Heart right ventricle (tissue), 16 donors: ENCODE results near the gene CNDP2. TPM values are rescaled to one million over a fixed set of nuclear protein-coding genes. Genes with fewer than 3 reads are reported as not detected.

Experiments used
- ATAC-seq, 8 donors: fragments of 200-7000 bp; cut with Tn5 transposase; one replicate each; pipeline ENCODE4 v1.9.1; 2020; ENCODE audit warnings: mild to moderate bottlenecking in 8 of 8, moderate library complexity in 8 of 8, moderate number of reproducible peaks in 1 of 8
- DNase-seq, 2 donors: peaks; one replicate each; pipeline ENCODE4 v3.0.0-alpha.2; 2020
- H3K27ac ChIP-seq, 10 donors: fragments of 200-600 bp; sonication (generic) in 2 of 10; one replicate each; pipeline versions ENCODE4 v1.5.0 to v1.8.0; 2020 to 2022; ENCODE audit warnings: mild to moderate bottlenecking in 3 of 10
- H3K27me3 ChIP-seq, 7 donors: fragments of 200-600 bp; one replicate each; pipeline ENCODE4 v1.8.0; 2021 to 2022; ENCODE audit warnings: mild to moderate bottlenecking in 2 of 7
- H3K36me3 ChIP-seq, 9 donors: fragments of 200-600 bp; sonication (generic) in 1 of 9; one replicate each; pipeline versions ENCODE4 v1.5.0 to v1.8.0; 2020 to 2022; ENCODE audit warnings: mild to moderate bottlenecking in 2 of 9
- H3K4me1 ChIP-seq, 9 donors: fragments of 200-600 bp; sonication (generic) in 1 of 9; one replicate each; pipeline versions ENCODE4 v1.5.0 to v1.8.0; 2020 to 2022; ENCODE audit warnings: mild to moderate bottlenecking in 4 of 9
- H3K4me3 ChIP-seq, 10 donors: fragments of 200-600 bp; sonication (generic) in 2 of 10; one replicate each; pipeline versions ENCODE4 v1.5.0 to v1.8.0; 2020 to 2022; ENCODE audit warnings: mild to moderate bottlenecking in 7 of 10, moderate library complexity in 2 of 10
- H3K9me3 ChIP-seq, 11 donors: fragments of 200-600 bp in 10 of 11; sonication (generic) in 2 of 11; one replicate each; pipeline versions ENCODE4 v1.5.0 to v1.8.0; 2013 to 2022; ENCODE audit warnings: mild to moderate bottlenecking in 2 of 11, control low read depth in 1 of 11, moderate library complexity in 1 of 11
- CTCF ChIP-seq, 9 donors: fragments of 200-600 bp; sonication (generic) in 2 of 9; IDR thresholded peaks; one replicate each; pipeline versions ENCODE4 v1.5.0 to v1.8.0; 2021 to 2022; ENCODE audit warnings: antibody characterized with exemption in 9 of 9, mild to moderate bottlenecking in 5 of 9, moderate library complexity in 1 of 9
- WGBS, 2 donors: extraction: QIAGEN DNeasy Blood & Tissue Kit; methylation state at CpG; one replicate each; pipeline ENCODE4 v1.1.7; 2013; ENCODE audit warnings: inconsistent platforms in 1 of 2; 5-methylcytosine and 5-hydroxymethylcytosine counted together
- intact Hi-C, 10 donors: fragments of 100-400 bp; cut with DNase I; formaldehyde crosslinking; loops; one replicate each; pipeline versions ENCODE4 v1.11.1 to v1.14.2; 2022
- polyA plus RNA-seq, 2 donors: library from polyadenylated mRNA; stranded (reverse); fragments of 200-250 nt; gene quantifications; one replicate each; pipeline ENCODE4 v1.2.3, GENCODE V29; 2013
- total RNA-seq, 10 donors: library from RNA; stranded (reverse); fragmentation: NEBNext Ultra II Directional in 3 of 10; extraction: Animal tissue kit (Norgen Biotek cat#: 25700) in 3 of 10; gene quantifications; one replicate each; pipeline versions ENCODE4 v1.2.1 to v1.2.4, GENCODE V29; 2021 to 2023
- donor health status: Arrhythmogenic right ventricular cardiomyopathy.
- donor health status: ischemic (EF 13 %, LVEDD 7.1; RV severe dilation, severe dysfunction).
- donor health status: healthy with polysubstance abuse.
- donor health status: DM: no; HTN: yes; CAD: no.
- donor health status: DM: no; HTN: no; CAD: no.
- donor health status: ischemic (EF 25% LVEDD 6.9; RV normal size, moderate dysfunction).
- donor health status: ischemic (EF 25% LVEDD 5.7; RV mildly dilated, moderate dysfunction).
- donor health status: healthy.
- donor health status: DM: yes; HTN: yes; CAD: no.
- donor health status: Ischemic cardiomyopathy.
- donor health status: ischemic (EF 35%, LVEDD 5.7; RV mildly dilated, moderate dysfunction).
- donor health status: nonischemic (EF 11% LVEDD 7.7; RV severe dilation, severe dysfunction).
- donor health status: DM: yes; HTN: yes; CAD: no.
- donor health status: PGD.
- donor health status: ischemic (EF 29% LVEDD 5.4; RV normal size, mild dysfunction).
- donor health status: nonischemic (EF 23%, LVEDD 6.1; RV moderate dilation, normal function).

Gene CNDP2
- total and polyA plus RNA-seq, 12 donors, result 48.9 to 117 (median 73.2) TPM

DNA sequence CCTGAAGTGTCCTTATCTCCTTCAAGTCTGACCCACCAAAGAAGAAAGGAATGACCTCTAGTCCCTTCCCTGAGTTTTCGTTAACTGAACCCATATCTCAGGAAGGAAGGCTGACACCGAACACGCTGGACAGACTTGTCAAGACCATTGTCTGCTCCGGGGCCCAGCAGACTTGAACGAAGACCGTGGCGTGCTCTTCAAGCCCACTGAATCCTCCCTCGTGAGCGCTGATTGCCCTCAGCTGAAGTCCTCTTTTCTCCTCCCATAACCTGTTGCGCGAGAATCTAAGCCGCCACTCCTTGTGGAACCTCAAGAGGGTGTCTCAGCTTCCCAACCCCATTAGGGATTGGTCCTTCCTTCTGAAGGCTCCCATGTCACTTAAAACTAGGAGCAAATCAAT is 37.5 kb downstream of the CNDP2 start:
- no peaks in the 10 kb centered on the region for H3K4me1 ChIP-seq
- DNase-seq (no peak), ATAC-seq (no peak)
- no peak overlapping the region for H3K4me3 ChIP-seq
- H3K9me3 ChIP-seq, result peaks cover 0 to 11% (median 0%) of the 10 kb centered on the region in 11 donors
- no peaks in the 10 kb centered on the region for H3K27me3 ChIP-seq
- 94% methylated on average over 12 of the region's 12 CpGs for WGBS, 2 donors
- intact Hi-C loops, result no loop called here
- H3K27ac ChIP-seq, result no peak overlapping the region
- TF ChIP-seq CTCF (IDR thresholded peaks at IDR 0.05), result no peak
- no peaks in the 10 kb centered on the region for H3K36me3 ChIP-seq

GRCh38 chr18:74534150-74534969 is 38.2 kb downstream of the CNDP2 start, which contains the start of gene CNDP1:
Gene CNDP1, plus strand, starts transcription at chr18:74534500. Its CDS starts 168 bp downstream, at chr18:74534668.
- H3K27me3 ChIP-seq, result no peaks in the 10 kb centered on the region
- ATAC-seq, result no peak
- intact Hi-C loops, result no loop called here

DNA sequence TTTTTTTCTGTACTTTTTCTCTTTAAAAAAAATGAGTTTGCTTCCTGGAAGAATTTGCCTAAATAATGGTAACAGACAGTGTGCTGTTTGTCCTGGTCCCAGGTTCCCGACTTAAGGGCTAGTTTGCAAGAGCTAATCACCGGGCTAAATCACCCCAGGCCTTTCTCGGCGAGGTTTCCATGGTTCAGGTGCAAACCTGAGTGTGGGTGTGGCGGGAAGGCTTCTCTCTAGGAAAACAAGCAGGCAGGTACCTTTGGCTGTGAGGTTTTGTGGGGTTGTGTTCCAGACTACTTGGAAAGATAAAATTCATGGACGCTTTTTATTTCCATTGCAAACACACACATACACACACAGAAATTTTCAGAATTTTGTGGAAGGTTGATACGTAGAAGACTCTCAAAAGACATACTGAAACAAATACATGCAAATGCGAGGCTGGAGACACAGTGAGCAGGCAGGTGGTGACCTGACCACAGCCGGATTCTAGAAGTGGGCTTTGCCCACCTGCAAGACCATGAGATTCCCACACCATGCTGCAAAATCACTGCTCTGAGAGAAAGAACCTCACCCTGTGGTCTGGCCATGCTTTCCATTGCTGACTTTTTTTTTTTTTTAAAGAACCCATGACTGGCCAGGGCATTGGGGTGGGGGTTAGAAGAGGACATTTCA is 39.0 kb downstream of the CNDP2 start:
- intact Hi-C loops, result no loop called here
- no peaks in the 10 kb centered on the region for H3K27me3 ChIP-seq
- DNase-seq, result no peak
- H3K4me1 ChIP-seq, result no peaks in the 10 kb centered on the region
- no peak for ATAC-seq
- no peaks in the 10 kb centered on the region for H3K36me3 ChIP-seq
- no peak overlapping the region for H3K27ac ChIP-seq
- WGBS, 2 donors, result 91 to 94% methylated on average over 9 of the region's 9 CpGs
- TF ChIP-seq CTCF (IDR thresholded peaks at IDR 0.05), result no peak
- no peak overlapping the region for H3K4me3 ChIP-seq
- peaks cover 0 to 11% (median 0%) of the 10 kb centered on the region in 11 donors for H3K9me3 ChIP-seq

More at GRCh38 chr18:74534150-74534969, 38.2 kb downstream of the CNDP2 start, which contains the start of gene CNDP1:
- DNase-seq, result no peak
- Histone ChIP-seq H3K4me1 (no peaks in the 10 kb centered on the region), H3K9me3 (peaks cover 0 to 11% (median 0%) of the 10 kb centered on the region in 11 donors), H3K36me3 (no peaks in the 10 kb centered on the region), H3K4me3 (no peak within 1 kb of the TSS), H3K27ac (no peak within 1 kb of the TSS)
- 89 to 90% methylated on average over 21 of the region's 21 CpGs for WGBS, 2 donors
- TF ChIP-seq CTCF (IDR thresholded peaks at IDR 0.05), result no peak

DNA sequence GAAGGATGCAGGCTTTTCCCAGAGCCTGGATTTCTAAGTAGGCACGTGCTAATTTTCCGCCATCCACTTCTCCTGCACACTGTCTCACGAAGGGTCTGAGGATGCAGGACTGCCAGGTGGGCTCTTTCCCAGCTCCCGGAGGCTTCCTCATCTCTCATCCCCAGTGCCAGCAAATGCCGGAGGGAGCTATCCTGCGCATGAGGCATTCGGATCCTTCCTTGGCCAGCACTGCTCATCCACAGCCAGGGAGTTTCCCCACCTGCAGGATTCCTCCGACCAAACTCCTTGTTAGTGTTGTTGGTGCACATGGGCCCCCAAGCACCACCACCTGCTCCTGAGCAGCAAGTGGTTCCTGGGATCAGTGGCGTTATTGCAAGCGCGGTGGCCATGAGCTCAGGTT is 43.1 kb downstream of the CNDP2 start:
- TF ChIP-seq CTCF (IDR thresholded peaks at IDR 0.05), result no peak
- Histone ChIP-seq H3K27ac (no peak overlapping the region), H3K36me3 (no peaks in the 10 kb centered on the region), H3K27me3 (peaks cover 0 to 4% (median 0%) of the 10 kb centered on the region in 7 donors), H3K4me1 (peaks cover 0 to 16% (median 7%) of the 10 kb centered on the region in 9 donors), H3K9me3 (peaks cover 0 to 11% (median 0%) of the 10 kb centered on the region in 11 donors), H3K4me3 (no peak overlapping the region)
- ATAC-seq (no peak), DNase-seq (no peak)
- intact Hi-C loops, result no loop called here
- 87 to 93% methylated on average over 11 of the region's 11 CpGs for WGBS, 2 donors
